ENCODE measurements around the gene VPS13D.

- TF ChIP-seq, protein P1, sequence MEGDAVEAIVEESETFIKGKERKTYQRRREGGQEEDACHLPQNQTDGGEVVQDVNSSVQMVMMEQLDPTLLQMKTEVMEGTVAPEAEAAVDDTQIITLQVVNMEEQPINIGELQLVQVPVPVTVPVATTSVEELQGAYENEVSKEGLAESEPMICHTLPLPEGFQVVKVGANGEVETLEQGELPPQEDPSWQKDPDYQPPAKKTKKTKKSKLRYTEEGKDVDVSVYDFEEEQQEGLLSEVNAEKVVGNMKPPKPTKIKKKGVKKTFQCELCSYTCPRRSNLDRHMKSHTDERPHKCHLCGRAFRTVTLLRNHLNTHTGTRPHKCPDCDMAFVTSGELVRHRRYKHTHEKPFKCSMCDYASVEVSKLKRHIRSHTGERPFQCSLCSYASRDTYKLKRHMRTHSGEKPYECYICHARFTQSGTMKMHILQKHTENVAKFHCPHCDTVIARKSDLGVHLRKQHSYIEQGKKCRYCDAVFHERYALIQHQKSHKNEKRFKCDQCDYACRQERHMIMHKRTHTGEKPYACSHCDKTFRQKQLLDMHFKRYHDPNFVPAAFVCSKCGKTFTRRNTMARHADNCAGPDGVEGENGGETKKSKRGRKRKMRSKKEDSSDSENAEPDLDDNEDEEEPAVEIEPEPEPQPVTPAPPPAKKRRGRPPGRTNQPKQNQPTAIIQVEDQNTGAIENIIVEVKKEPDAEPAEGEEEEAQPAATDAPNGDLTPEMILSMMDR (IDR thresholded peaks at IDR 0.05) = peak; percentile 86 to 97 (median 96)
- TF ChIP-seq POLR2A (IDR thresholded peaks at IDR 0.05) (peak; percentile 29), EP300 (IDR thresholded peaks at IDR 0.05) (no peak)
These were observed 20.9 kb upstream of the VPS13D start for GRCh38 chr1:12208764-12209494.

Data from ovary (tissue), 3 donors.